ENCODE measurements around the gene FTH1. TPM values are rescaled to one million over a fixed set of nuclear protein-coding genes. Genes with fewer than 3 reads are reported as not detected.

Gene FTH1
- total and polyA plus RNA-seq, 2 of the 13 experiments (the other 11 are each of a cell fraction or from before 2014, with no cell fraction given) = 607 to 760 TPM

DNA sequence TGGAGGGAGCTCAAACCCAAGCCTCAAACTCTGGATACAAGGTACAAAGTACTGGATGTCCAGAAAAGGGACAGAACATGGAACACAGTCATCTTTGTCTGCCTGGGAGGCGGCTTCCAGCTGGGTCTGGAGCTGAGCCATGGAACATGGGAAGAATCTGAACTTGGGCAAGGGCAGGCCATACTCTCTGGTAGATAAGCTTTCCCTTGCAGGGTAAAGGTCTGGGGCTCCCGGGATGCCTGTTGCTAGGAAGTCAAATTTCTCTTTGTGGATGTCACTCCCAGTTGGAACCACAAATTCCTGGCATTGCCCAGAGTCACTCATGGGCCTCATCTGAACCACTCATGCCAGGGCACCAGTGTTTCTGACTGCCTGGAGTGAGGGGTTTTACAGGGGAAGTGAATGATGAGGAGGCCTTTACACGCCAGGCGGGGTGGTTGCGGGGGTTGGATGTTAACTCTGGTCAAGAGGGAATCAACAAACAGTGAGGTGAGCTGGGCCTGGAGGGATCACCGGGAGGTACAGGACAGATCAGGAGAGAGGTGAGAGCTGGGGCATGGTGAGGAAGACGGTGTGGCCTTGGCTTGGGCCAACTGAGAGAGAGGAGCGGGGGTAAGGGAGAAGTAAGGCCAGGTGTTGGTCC lies 5.7 kb downstream of the FTH1 start (continued):
- TF ChIP-seq, protein P1, sequence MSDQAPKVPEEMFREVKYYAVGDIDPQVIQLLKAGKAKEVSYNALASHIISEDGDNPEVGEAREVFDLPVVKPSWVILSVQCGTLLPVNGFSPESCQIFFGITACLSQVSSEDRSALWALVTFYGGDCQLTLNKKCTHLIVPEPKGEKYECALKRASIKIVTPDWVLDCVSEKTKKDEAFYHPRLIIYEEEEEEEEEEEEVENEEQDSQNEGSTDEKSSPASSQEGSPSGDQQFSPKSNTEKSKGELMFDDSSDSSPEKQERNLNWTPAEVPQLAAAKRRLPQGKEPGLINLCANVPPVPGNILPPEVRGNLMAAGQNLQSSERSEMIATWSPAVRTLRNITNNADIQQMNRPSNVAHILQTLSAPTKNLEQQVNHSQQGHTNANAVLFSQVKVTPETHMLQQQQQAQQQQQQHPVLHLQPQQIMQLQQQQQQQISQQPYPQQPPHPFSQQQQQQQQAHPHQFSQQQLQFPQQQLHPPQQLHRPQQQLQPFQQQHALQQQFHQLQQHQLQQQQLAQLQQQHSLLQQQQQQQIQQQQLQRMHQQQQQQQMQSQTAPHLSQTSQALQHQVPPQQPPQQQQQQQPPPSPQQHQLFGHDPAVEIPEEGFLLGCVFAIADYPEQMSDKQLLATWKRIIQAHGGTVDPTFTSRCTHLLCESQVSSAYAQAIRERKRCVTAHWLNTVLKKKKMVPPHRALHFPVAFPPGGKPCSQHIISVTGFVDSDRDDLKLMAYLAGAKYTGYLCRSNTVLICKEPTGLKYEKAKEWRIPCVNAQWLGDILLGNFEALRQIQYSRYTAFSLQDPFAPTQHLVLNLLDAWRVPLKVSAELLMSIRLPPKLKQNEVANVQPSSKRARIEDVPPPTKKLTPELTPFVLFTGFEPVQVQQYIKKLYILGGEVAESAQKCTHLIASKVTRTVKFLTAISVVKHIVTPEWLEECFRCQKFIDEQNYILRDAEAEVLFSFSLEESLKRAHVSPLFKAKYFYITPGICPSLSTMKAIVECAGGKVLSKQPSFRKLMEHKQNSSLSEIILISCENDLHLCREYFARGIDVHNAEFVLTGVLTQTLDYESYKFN (CRISPR knock-in tag; conservative IDR thresholded peaks at IDR 0.05) = peak; percentile 31
- TF ChIP-seq ZNF670 (CRISPR knock-in tag; IDR thresholded peaks at IDR 0.05; ENCODE audit: borderline replicate concordance) (no peak), PAX8 (CRISPR knock-in tag; IDR thresholded peaks at IDR 0.05; ENCODE audit: borderline replicate concordance) (no peak), FOXO1 (CRISPR knock-in tag; IDR thresholded peaks at IDR 0.05) (no peak), NONO (IDR thresholded peaks at IDR 0.05) (no peak), NONO (CRISPR knock-in tag; conservative IDR thresholded peaks at IDR 0.05) (0 out of 2 replicates have a peak, but pooled peaks have one; percentile 47), RARA (CRISPR knock-in tag; IDR thresholded peaks at IDR 0.05) (0 out of 2 replicates have a peak, but pooled peaks have one; percentile 25), HNF4A (CRISPR knock-in tag; IDR thresholded peaks at IDR 0.05) (peak; percentile 77), ZNF660 (CRISPR knock-in tag; IDR thresholded peaks at IDR 0.05; ENCODE audit: borderline replicate concordance, low read depth) (no peak), ZNF232 (CRISPR knock-in tag; IDR thresholded peaks at IDR 0.05; ENCODE audit: borderline replicate concordance) (no peak), ATRX (CRISPR knock-in tag; IDR thresholded peaks at IDR 0.05; ENCODE audit: borderline replicate concordance) (no peak), MEIS1 (CRISPR knock-in tag; IDR thresholded peaks at IDR 0.05; ENCODE audit: borderline replicate concordance) (no peak), SMYD3 (CRISPR knock-in tag; IDR thresholded peaks at IDR 0.05) (0 out of 2 replicates have a peak, but pooled peaks have one; percentile 42), SP1 (IDR thresholded peaks at IDR 0.05) (no peak), SP1 (CRISPR knock-in tag; IDR thresholded peaks at IDR 0.05) (no peak), MBD4 (IDR thresholded peaks at IDR 0.05; ENCODE audit: borderline replicate concordance, low read length) (no peak), ZNF619 (CRISPR knock-in tag; IDR thresholded peaks at IDR 0.05) (no peak)
- TF ChIP-seq, protein P2, sequence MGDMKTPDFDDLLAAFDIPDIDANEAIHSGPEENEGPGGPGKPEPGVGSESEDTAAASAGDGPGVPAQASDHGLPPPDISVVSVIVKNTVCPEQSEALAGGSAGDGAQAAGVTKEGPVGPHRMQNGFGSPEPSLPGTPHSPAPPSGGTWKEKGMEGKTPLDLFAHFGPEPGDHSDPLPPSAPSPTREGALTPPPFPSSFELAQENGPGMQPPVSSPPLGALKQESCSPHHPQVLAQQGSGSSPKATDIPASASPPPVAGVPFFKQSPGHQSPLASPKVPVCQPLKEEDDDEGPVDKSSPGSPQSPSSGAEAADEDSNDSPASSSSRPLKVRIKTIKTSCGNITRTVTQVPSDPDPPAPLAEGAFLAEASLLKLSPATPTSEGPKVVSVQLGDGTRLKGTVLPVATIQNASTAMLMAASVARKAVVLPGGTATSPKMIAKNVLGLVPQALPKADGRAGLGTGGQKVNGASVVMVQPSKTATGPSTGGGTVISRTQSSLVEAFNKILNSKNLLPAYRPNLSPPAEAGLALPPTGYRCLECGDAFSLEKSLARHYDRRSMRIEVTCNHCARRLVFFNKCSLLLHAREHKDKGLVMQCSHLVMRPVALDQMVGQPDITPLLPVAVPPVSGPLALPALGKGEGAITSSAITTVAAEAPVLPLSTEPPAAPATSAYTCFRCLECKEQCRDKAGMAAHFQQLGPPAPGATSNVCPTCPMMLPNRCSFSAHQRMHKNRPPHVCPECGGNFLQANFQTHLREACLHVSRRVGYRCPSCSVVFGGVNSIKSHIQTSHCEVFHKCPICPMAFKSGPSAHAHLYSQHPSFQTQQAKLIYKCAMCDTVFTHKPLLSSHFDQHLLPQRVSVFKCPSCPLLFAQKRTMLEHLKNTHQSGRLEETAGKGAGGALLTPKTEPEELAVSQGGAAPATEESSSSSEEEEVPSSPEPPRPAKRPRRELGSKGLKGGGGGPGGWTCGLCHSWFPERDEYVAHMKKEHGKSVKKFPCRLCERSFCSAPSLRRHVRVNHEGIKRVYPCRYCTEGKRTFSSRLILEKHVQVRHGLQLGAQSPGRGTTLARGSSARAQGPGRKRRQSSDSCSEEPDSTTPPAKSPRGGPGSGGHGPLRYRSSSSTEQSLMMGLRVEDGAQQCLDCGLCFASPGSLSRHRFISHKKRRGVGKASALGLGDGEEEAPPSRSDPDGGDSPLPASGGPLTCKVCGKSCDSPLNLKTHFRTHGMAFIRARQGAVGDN (CRISPR knock-in tag; IDR thresholded peaks at IDR 0.05) = peak; percentile 45
- TF ChIP-seq, protein P3, sequence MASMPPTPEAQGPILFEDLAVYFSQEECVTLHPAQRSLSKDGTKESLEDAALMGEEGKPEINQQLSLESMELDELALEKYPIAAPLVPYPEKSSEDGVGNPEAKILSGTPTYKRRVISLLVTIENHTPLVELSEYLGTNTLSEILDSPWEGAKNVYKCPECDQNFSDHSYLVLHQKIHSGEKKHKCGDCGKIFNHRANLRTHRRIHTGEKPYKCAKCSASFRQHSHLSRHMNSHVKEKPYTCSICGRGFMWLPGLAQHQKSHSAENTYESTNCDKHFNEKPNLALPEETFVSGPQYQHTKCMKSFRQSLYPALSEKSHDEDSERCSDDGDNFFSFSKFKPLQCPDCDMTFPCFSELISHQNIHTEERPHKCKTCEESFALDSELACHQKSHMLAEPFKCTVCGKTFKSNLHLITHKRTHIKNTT (CRISPR knock-in tag; IDR thresholded peaks at IDR 0.05) = no peak
- TF ChIP-seq, protein P4, sequence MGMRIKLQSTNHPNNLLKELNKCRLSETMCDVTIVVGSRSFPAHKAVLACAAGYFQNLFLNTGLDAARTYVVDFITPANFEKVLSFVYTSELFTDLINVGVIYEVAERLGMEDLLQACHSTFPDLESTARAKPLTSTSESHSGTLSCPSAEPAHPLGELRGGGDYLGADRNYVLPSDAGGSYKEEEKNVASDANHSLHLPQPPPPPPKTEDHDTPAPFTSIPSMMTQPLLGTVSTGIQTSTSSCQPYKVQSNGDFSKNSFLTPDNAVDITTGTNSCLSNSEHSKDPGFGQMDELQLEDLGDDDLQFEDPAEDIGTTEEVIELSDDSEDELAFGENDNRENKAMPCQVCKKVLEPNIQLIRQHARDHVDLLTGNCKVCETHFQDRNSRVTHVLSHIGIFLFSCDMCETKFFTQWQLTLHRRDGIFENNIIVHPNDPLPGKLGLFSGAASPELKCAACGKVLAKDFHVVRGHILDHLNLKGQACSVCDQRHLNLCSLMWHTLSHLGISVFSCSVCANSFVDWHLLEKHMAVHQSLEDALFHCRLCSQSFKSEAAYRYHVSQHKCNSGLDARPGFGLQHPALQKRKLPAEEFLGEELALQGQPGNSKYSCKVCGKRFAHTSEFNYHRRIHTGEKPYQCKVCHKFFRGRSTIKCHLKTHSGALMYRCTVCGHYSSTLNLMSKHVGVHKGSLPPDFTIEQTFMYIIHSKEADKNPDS (CRISPR knock-in tag; IDR thresholded peaks at IDR 0.05) = no peak

All from HepG2 (cell line).